HepG2 (cell line): ENCODE results near the gene CAPN6. TPM values are rescaled to one million over a fixed set of nuclear protein-coding genes. Genes with fewer than 3 reads are reported as not detected.

Experiments used
- ATAC-seq: fragments of 200-7000 bp; cut with Tn5 transposase; 3 replicates; pipeline ENCODE4 v1.9.1; 2020; ENCODE audit warnings: mild to moderate bottlenecking, moderate library complexity
- BruUV-seq: library from RNA; stranded (reverse); fragments of 400-500 nt; replicated peaks from 2 replicates; lab custom pipeline; 2021; lab: Mats Ljungman, UMichigan
- CTCF ChIA-PET: fragments of 300-600 bp; formaldehyde crosslinking; extraction: SDS; loops from one replicate; lab custom pipeline; 2021; ENCODE audit warnings: low total read pairs, inconsistent platforms, low intra/inter-chr PET ratio; lab: Yijun Ruan, JAX
- POLR2A ChIA-PET: fragments of 350-600 bp; sonication (Branson Sonifier 250); formaldehyde crosslinking; loops from one replicate; lab custom pipeline; 2020; ENCODE audit warnings: antibody characterized with exemption, inconsistent platforms; lab: Yijun Ruan, JAX
- DNase-seq: peaks from one replicate; pipeline ENCODE4 v3.0.0-alpha.2; 2015; ENCODE audit warnings: low spot score
- FAIRE-seq: peaks from 3 replicates; lab custom pipeline; 2011; peaks lifted over from hg19 to GRCh38; lab: Jason Lieb, UNC
- H2AFZ ChIP-seq: one replicate; pipeline ENCODE4 v1.6.1; 2011; ENCODE audit warnings: low read length, inconsistent platforms
- H3K27ac ChIP-seq: fragments of 300-600 bp; 3 replicates; pipeline ENCODE4 v1.8.0; 2011; ENCODE audit warnings: mixed run types, mild to moderate bottlenecking, mixed read lengths, low read length, inconsistent platforms; ENCODE audit not compliant: insufficient read depth; ENCODE audit errors: extremely low read length
- H3K27me3 ChIP-seq, 2 experiments: fragments of 200-600 bp in 1 of 2; 2 replicates in 1 of 2; 3 replicates in 1 of 2; pipeline versions ENCODE4 v1.6.0 to v1.8.0; 2011; ENCODE audit warnings: low read length in 2 of 2, mild to moderate bottlenecking in 2 of 2, moderate library complexity in 2 of 2, inconsistent platforms in 1 of 2; ENCODE audit not compliant: insufficient read depth in 2 of 2, control insufficient read depth in 1 of 2
- H3K36me3 ChIP-seq, 2 experiments: fragments of 200-600 bp in 1 of 2; replicated peaks in 1 of 2; 2 replicates in 1 of 2; 3 replicates in 1 of 2; pipeline versions ENCODE4 v1.5.1 to v1.8.0; 2011; ENCODE audit warnings: low read length in 2 of 2, inconsistent platforms in 1 of 2; ENCODE audit not compliant: insufficient read depth in 2 of 2, control insufficient read depth in 1 of 2
- H3K4me1 ChIP-seq: 2 replicates; pipeline ENCODE4 v1.5.1; 2012; ENCODE audit warnings: low read length, inconsistent platforms; ENCODE audit not compliant: insufficient read depth
- H3K4me2 ChIP-seq: 2 replicates; pipeline ENCODE4 v1.6.0; 2011; ENCODE audit warnings: low read depth, low read length, inconsistent platforms
- H3K4me3 ChIP-seq, 3 experiments: fragments of 200-600 bp in 1 of 3; sonication (generic), shearing (Covaris generic) in 1 of 3; replicated peaks in 1 of 3; 2 replicates each; pipeline ENCODE4 v1.5.1; 2011 to 2016; ENCODE audit warnings: low read length in 3 of 3, inconsistent platforms in 2 of 3, low read depth in 2 of 3, mild to moderate bottlenecking in 2 of 3, control low read depth in 1 of 3, mixed read lengths in 1 of 3; ENCODE audit not compliant: insufficient read depth in 1 of 3
- H3K79me2 ChIP-seq: one replicate; pipeline ENCODE4 v1.6.1; 2011; ENCODE audit warnings: low read length, inconsistent platforms; ENCODE audit not compliant: insufficient read depth
- H3K9ac ChIP-seq: 2 replicates; pipeline ENCODE4 v1.6.0; 2011; ENCODE audit warnings: mild to moderate bottlenecking, low read depth, low read length, inconsistent platforms; ENCODE audit not compliant: insufficient read depth
- H3K9me3 ChIP-seq: 2 replicates; pipeline ENCODE4 v1.5.1; 2012; ENCODE audit warnings: mild to moderate bottlenecking, low read length
- H4K20me1 ChIP-seq: 2 replicates; pipeline ENCODE4 v1.6.0; 2011; ENCODE audit warnings: inconsistent platforms, mild to moderate bottlenecking, low read length, moderate library complexity; ENCODE audit not compliant: insufficient read depth
- CEBPG ChIP-seq: IDR thresholded peaks from 2 replicates; pipeline ENCODE4 v1.6.1; 2016
- ETV6 ChIP-seq: sonication (generic); formaldehyde crosslinking; conservative IDR thresholded peaks from 2 replicates; pipeline ENCODE4 v1.4.0; 2020; ENCODE audit warnings: missing genetic modification reagents
- KAT8 ChIP-seq: IDR thresholded peaks from 2 replicates; pipeline ENCODE4 v1.6.1; 2016; ENCODE audit warnings: missing genetic modification reagents, missing compliant biosample characterization
- PRPF4 ChIP-seq: fragments of 200-400 bp; formaldehyde crosslinking; IDR thresholded peaks from 2 replicates; pipeline ENCODE4 v1.6.1; 2016; ENCODE audit warnings: low read length, low read depth; ENCODE audit not compliant: poor library complexity, severe bottlenecking
- SRF ChIP-seq: IDR thresholded peaks from 2 replicates; pipeline ENCODE4 v1.6.1; 2011; ENCODE audit warnings: mild to moderate bottlenecking, low read depth, low read length, moderate library complexity
- TCF12 ChIP-seq, 2 experiments: fragments of 450-650 bp in 1 of 2; sonication (generic) in 1 of 2; formaldehyde crosslinking in 1 of 2; IDR thresholded peaks; 2 replicates each; pipeline versions ENCODE4 v1.6.1 to v1.8.0; 2017 to 2022; ENCODE audit warnings: antibody characterized with exemption in 1 of 2, mild to moderate bottlenecking in 1 of 2, missing genetic modification reagents in 1 of 2, moderate library complexity in 1 of 2
- U2AF2 ChIP-seq: fragments of 200-400 bp; formaldehyde crosslinking; IDR thresholded peaks from 2 replicates; pipeline ENCODE4 v1.6.1; 2017; ENCODE audit warnings: low read depth, mild to moderate bottlenecking, low read length
- ZNF101 ChIP-seq: sonication (generic); formaldehyde crosslinking; IDR thresholded peaks from 2 replicates; pipeline ENCODE4 v1.4.0; 2020; ENCODE audit warnings: mild to moderate bottlenecking, low read depth, missing genetic modification reagents, borderline replicate concordance
- ZNF432 ChIP-seq: sonication (generic); formaldehyde crosslinking; IDR thresholded peaks from 2 replicates; pipeline ENCODE4 v1.5.0; 2020; ENCODE audit warnings: missing genetic modification reagents, mild to moderate bottlenecking, borderline replicate concordance
- ZNF607 ChIP-seq: sonication (generic); formaldehyde crosslinking; IDR thresholded peaks from 2 replicates; pipeline ENCODE4 v1.5.1; 2020; ENCODE audit warnings: missing genetic modification reagents, mild to moderate bottlenecking, borderline replicate concordance
- WGBS: methylation state at CpG from one replicate; pipeline ENCODE4 v1.1.6; 2017; ENCODE audit warnings: low lambda C conversion rate; 5-methylcytosine and 5-hydroxymethylcytosine counted together
- in situ Hi-C: cut with HindIII; loops from 2 replicates; pipeline ENCODE4 v1.10.0; 2017; ENCODE audit warnings: low pct_unique_long_range_greater_than_20kb; ENCODE audit not compliant: extremely low pct_ligation_motif_present
- intact Hi-C: fragments of 100-400 bp; cut with micrococcal nuclease; formaldehyde crosslinking; loops from one replicate; pipeline ENCODE4 v1.10.0; 2022; ENCODE audit not compliant: unreplicated experiment
- polyA plus RNA-seq, 8 experiments: library from polyadenylated mRNA; depleted of rRNA in 3 of 8; stranded (reverse) in 7 of 8; unstranded in 1 of 8; fragments of >200 nt; fragmentation: Illumina TruSeq in 4 of 8; extraction: Trizol in 4 of 8; gene quantifications; 2 replicates each; pipeline versions ENCODE4 v1.2.1 to v1.2.3, GENCODE V29; 2011 to 2016; ENCODE audit warnings: low read depth in 4 of 8, missing spikeins in 1 of 8, mixed read lengths in 1 of 8; ENCODE audit not compliant: insufficient read depth in 1 of 8
- total RNA-seq, 5 experiments: library from RNA; depleted of rRNA; stranded (reverse); fragments of >200 nt; fragmentation: Illumina TruSeq; extraction: Trizol; gene quantifications; 2 replicates each; pipeline ENCODE4 v1.2.3, GENCODE V29; 2016; ENCODE audit warnings: low read depth in 1 of 5
- TF ChIP-seq, protein P1 (sequence below): IDR thresholded peaks from 2 replicates; pipeline ENCODE4 v1.6.1; 2018; ENCODE audit warnings: missing genetic modification reagents
- TF ChIP-seq, protein P2 (sequence below): sonication (generic); formaldehyde crosslinking; IDR thresholded peaks from 2 replicates; pipeline ENCODE4 v1.8.0; 2022; ENCODE audit warnings: mild to moderate bottlenecking, missing genetic modification reagents

The CAPN6 gene
- total and polyA plus RNA-seq, 2 of the 13 experiments (the other 11 are each of a cell fraction or from before 2014, with no cell fraction given), result not detected

DNA sequence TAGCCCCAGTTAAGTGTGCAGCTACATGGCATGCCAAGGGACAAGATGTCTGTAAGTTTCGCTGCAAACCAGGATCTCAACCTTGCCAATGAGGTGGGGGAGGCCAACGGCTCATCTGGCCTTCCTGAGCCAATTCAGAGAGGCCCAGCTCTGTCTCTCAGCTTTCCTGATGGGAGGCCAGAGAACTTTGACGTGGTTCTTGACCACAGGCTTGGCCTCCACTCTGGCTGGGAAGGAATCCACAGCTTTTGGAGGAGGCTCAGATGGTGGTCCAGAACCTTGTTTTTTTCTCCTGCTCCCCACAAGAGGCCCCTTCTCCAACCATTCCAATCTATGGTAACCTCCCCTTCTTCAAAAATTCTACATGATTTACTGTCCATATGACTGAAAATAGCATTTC lies 9.8 kb downstream of the CAPN6 start (continued):
- TF ChIP-seq, protein P1, sequence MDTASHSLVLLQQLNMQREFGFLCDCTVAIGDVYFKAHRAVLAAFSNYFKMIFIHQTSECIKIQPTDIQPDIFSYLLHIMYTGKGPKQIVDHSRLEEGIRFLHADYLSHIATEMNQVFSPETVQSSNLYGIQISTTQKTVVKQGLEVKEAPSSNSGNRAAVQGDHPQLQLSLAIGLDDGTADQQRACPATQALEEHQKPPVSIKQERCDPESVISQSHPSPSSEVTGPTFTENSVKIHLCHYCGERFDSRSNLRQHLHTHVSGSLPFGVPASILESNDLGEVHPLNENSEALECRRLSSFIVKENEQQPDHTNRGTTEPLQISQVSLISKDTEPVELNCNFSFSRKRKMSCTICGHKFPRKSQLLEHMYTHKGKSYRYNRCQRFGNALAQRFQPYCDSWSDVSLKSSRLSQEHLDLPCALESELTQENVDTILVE (CRISPR knock-in tag), result no peak

DNA sequence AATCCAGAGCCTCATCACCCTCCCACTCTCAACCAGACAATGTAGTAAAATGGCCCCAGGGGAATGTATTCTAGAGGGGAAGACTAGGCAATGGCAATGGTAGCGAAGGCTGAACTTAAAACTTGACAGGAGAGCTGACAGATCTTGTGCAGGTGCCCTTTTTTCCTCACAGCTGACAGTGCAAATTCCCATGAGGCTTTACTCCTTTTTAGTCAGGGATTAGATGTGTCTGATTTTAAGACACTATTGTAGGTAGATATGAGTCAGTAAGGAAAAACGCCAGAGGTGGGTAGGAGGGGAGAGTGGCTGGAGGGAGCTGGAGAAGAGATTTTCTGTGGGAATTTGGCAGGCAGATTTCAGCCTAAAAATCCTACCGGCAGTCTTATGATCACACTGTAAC lies 10.7 kb downstream of the CAPN6 start:
- Histone ChIP-seq H3K9ac (no peak overlapping the region), H3K9me3 (no peaks in the 10 kb centered on the region), H3K79me2 (no peaks in the 10 kb centered on the region), H3K27ac (no peak overlapping the region), H2AFZ (no peak overlapping the region), H3K4me1 (no peaks in the 10 kb centered on the region), H3K36me3 (no peaks in the 10 kb centered on the region), H3K4me2 (no peak overlapping the region), H4K20me1 (no peaks in the 10 kb centered on the region), H3K27me3 (no peaks in the 10 kb centered on the region), H3K4me3 (no peak overlapping the region)
- 33% methylated on average over 3 of the region's 3 CpGs for WGBS
- TF ChIP-seq U2AF2, result no peak
- TF ChIP-seq ETV6 (CRISPR knock-in tag), result no peak
- intact Hi-C loops, result no loop called here
- DNase-seq (no peak), ATAC-seq (no peak), FAIRE-seq (no peak)
- in situ Hi-C loops, result no loop called here
- ChIA-PET CTCF (no interaction called here), POLR2A (no interaction called here)
- BruUV-seq, result no TSS peak

DNA sequence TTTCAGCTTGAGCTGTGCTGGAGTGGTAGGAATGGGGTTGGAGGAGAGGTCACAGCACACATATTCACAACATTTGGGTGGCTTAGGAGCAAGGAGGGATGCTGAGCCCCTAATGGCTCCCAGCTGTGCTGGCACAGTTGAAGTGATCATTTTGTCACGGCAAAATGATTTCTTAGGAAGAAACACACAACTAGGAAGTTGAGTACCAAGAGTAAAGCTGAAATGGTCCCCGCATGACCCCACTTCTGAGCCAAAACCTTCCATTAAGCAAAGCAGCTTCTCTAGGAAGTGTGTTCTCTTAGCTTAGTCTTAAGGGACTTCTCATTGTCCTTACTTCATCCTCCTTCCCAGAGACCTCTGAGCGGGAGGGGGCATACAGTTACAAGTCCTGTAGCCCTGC lies 12.6 kb downstream of the CAPN6 start:
- no peaks in the 10 kb centered on the region for H3K27me3 ChIP-seq
- H3K4me2 ChIP-seq, result no peak overlapping the region
- ATAC-seq (no peak), FAIRE-seq (no peak)
- H3K36me3 ChIP-seq, result no peaks in the 10 kb centered on the region
- H4K20me1 ChIP-seq, result no peaks in the 10 kb centered on the region
- POLR2A ChIA-PET, result no interaction called here
- no TSS peak for BruUV-seq
- CTCF ChIA-PET, result no interaction called here
- 61% methylated on average over 2 of the region's 3 CpGs for WGBS
- intact Hi-C loops, result no loop called here
- H3K4me3 ChIP-seq, result no peak overlapping the region
- TF ChIP-seq ZNF432 (CRISPR knock-in tag) (no peak), KAT8 (no peak), ZNF101 (CRISPR knock-in tag) (no peak), PRPF4 (no peak), CEBPG (CRISPR knock-in tag) (no peak), SRF (no peak), ZNF607 (CRISPR knock-in tag) (no peak), TCF12 (IDR thresholded peaks at IDR 0.05) (no peak), TCF12 (CRISPR knock-in tag; IDR thresholded peaks at IDR 0.05) (no peak)
- TF ChIP-seq, protein P2, sequence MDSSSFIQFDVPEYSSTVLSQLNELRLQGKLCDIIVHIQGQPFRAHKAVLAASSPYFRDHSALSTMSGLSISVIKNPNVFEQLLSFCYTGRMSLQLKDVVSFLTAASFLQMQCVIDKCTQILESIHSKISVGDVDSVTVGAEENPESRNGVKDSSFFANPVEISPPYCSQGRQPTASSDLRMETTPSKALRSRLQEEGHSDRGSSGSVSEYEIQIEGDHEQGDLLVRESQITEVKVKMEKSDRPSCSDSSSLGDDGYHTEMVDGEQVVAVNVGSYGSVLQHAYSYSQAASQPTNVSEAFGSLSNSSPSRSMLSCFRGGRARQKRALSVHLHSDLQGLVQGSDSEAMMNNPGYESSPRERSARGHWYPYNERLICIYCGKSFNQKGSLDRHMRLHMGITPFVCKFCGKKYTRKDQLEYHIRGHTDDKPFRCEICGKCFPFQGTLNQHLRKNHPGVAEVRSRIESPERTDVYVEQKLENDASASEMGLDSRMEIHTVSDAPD, result no peak
- TF ChIP-seq, all 625 proteins: peak for 0
- in situ Hi-C loops, result no loop called here
- no peaks in the 10 kb centered on the region for H3K9me3 ChIP-seq
- no peaks in the 10 kb centered on the region for H3K4me1 ChIP-seq
- no peak overlapping the region for H3K27ac ChIP-seq
- no peak overlapping the region for H3K9ac ChIP-seq
- DNase-seq, result no peak
- no peaks in the 10 kb centered on the region for H3K79me2 ChIP-seq
- H2AFZ ChIP-seq, result no peak overlapping the region
